PC-3 (cell line): Measurements from ENCODE around the gene IFI30.

Experiments used
- CTCF ChIP-seq: fragments of 300-600 bp; sonication (generic); conservative IDR thresholded peaks from 2 replicates; pipeline ENCODE4 v1.5.1; 2017; ENCODE audit warnings: antibody characterized with exemption, low read depth, mild to moderate bottlenecking, low read length
- EZH2 ChIP-seq: fragments of 300-600 bp; sonication (generic); IDR thresholded peaks from one replicate; pipeline ENCODE4 v1.6.1; 2017; ENCODE audit warnings: antibody characterized with exemption, mild to moderate bottlenecking, low read length; ENCODE audit not compliant: unreplicated experiment
- EZH2phosphoT487 ChIP-seq: fragments of 300-600 bp; sonication (generic); IDR thresholded peaks from 2 replicates; pipeline ENCODE4 v1.6.1; 2018; ENCODE audit warnings: mild to moderate bottlenecking, antibody characterized with exemption, low read length, borderline replicate concordance

- TF ChIP-seq EZH2phosphoT487 (no peak), CTCF (no peak), EZH2 (no peak)
Measured at GRCh38 chr19:18145391-18145999, 28.1 kb upstream of the IFI30 start.
